CD4-positive, alpha-beta T cell treated with Interleukin-21 for 1 hour (primary cell): ENCODE results near the gene TEAD2.
A peak's percentile ranks its signal among the peaks of the same experiment; 100 is the strongest.
"Not testable (repeated sequence)": the region's sequence is repeated elsewhere in the genome, so short reads cannot be mapped to it uniquely, and the experiment has no call there.

Experiments
- DNase-seq: peaks from one replicate; pipeline ENCODE4 v3.0.0-alpha.2; 2020

TEAD2 gene

DNA sequence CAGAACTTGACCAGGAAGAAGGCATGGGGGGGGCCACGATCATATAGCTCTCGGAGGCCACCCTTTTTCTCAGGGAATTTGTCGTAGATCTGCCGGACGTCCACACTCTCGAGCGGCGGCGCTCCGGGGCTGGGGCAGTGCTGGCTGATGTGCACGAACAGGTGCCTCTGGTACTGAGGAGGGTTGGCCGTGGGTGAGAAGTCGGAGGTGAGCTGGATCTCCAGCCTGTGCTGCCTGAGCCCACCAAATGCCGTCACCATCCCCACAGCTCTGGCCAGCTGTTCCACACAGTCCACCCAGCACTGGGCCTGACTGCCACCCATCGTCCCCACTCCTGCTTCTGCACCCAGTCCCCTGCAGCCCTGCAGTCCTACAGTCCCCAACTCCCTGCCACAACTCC is 15.0 kb downstream of the TEAD2 start:
- DNase-seq = no peak

DNA sequence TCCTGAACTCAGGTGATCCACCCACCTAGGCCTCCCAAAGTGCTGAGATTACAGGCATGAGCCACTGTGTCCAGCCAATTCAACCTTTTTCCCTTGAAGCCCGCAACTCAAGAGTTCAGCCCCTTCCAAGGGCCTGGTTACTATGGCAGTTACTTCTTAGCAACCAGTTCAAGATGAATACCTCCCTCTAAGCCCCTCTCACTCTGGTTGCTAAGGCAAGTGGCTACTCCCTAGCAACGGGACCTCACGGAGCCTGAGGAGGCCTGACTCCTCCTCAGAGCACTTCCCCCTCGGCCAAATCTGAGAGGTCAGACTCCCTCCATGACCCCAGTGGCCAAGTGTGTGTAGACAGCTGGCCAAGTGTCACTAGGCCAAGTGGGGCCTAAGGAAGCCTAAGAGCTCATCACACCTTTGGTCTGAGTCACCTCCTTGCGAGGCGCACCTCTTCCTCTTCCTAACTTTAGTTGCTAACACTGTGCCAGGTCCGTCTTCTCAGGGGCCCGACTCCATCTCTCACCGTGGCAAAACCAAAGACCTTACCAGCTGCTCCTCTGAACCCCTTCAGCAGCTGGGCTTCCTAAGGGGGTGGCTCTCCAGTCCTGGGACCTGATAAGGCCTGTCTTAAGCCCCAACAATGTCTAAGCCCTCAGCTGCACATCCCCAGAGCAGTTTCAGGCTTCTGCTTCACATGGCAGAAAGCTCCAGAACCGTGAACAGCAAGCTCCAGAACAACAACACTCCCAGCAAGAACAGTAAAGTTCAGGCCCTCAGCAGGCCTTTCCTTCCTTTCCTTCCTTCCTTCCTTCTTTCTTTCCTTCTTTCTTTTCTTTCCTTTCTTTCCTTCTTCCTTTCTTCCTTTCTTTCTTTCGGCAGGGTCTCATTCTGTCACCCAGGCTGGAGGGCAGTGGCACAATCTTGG is 17.5 kb downstream of the TEAD2 start:
- DNase-seq = no peak

DNA sequence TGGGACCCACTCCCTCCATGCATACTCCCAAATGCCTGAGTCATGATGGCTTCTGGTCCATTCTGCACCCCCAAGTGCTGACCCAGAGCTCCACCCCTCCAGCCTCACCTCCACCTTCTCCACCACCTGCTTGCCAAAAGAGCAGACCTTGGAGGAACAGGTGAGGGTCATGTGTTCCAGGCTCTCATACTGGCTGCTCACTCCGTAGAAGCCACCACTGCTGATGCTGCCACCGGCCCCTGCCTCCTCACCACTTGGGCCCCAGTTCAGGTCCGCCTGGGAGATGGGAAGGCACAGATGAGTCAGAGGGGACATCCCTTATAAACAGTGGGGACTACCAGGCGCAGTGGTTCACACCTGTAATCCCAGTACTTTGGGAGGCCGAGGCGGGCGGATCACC is 19.1 kb downstream of the TEAD2 start:
- DNase-seq = no peak

GRCh38 chr19:49342291-49342721 is 19.9 kb downstream of the TEAD2 start:
- no peak for DNase-seq

- no peak for DNase-seq
Measured at GRCh38 chr19:49340865-49341718, 21.1 kb downstream of the TEAD2 start.

GRCh38 chr19:49340069-49340864 is 21.9 kb downstream of the TEAD2 start:
- peak; percentile 27 for DNase-seq

GRCh38 chr19:49339301-49340068 is 22.7 kb downstream of the TEAD2 start:
- no peak for DNase-seq

GRCh38 chr19:49338691-49339300 is 23.4 kb downstream of the TEAD2 start:
- peak; percentile 13 for DNase-seq

GRCh38 chr19:49338023-49338677 is 24.1 kb downstream of the TEAD2 start:
- DNase-seq = no peak

- no peak for DNase-seq
Measured at GRCh38 chr19:49337267-49338022, 24.8 kb downstream of the TEAD2 start.

- no peak for DNase-seq
Measured at GRCh38 chr19:49336482-49337266, 25.5 kb downstream of the TEAD2 start.

DNA sequence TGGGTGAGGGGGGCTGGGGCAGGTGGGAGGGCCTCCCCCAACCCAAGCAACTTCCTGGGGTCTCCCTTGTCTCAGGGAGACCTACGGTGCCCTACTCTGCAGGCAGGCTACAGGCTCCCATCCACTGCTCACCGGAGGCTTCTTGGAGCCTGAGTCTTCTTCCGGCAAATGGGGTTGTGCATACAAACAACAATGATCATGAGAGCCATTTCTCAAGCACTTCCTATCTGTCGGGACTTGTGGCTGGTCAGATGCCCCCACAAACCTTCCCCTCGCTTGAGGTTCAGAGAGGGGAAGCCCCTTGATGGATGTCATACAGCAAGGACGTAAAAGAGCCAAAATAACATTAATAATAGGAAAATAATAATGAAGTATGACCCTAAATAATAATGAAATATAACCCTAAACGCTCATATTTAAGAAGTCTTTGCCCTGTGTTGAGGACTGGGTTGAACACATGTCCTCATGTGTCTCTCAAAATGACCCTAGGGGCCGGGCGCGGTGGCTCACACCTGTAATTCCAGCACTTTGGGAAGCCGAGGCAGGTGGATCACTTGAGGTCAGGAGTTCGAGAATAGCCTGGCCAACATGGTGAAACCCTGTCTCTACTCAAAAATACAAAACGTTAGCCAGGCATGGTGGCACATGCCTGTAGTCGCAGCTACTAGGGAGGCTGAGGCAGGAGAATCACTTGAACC is 26.3 kb downstream of the TEAD2 start:
- peak; percentile 50 for DNase-seq

- DNase-seq = peak; percentile 56
Measured at GRCh38 chr19:49335071-49335783, 27.0 kb downstream of the TEAD2 start, which contains the start of gene CD37. Gene CD37 (plus strand): TSS chr19:49335406. CDS start chr19:49335541, 135 bp downstream.

- DNase-seq = peak; percentile 73
Measured at GRCh38 chr19:49333811-49334288, 28.4 kb downstream of the TEAD2 start.

- DNase-seq = no peak
Measured at GRCh38 chr19:49333418-49333805, 28.8 kb downstream of the TEAD2 start.

GRCh38 chr19:49332691-49333417 is 29.4 kb downstream of the TEAD2 start:
- not testable (repeated sequence) for DNase-seq

DNA sequence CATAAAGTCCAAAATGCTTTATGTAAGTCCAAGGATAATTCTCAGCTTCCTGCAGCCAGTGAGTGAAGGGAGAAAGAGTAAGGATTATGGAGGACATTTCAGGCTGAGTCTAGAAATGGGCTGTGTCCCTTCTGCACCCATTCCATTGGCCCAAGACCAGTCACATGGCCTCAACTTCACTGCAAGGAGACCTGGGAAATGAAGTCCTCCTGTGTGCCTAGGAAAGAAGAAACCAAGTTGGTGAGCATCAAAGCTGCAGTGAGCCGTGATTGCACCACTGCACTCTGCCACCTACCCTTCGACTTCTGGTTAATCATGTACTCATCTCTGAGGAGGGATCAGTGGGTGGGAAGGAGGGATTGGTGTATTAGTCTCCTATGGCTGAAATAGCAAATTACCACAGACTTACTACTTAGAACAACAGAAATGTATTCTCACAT is 30.6 kb downstream of the TEAD2 start:
- peak; percentile 80 for DNase-seq
